CD4-positive, alpha-beta T cell (primary cell): Measurements from ENCODE around the gene TPSB2. TPM values are rescaled to one million over a fixed set of nuclear protein-coding genes. Genes with fewer than 3 reads are reported as not detected.

Source experiments
- ATAC-seq: fragments of 200-7000 bp; cut with Tn5 transposase; one replicate; pipeline ENCODE4 v1.10.0; 2022; ENCODE audit warnings: mild to moderate bottlenecking; ENCODE audit not compliant: poor library complexity
- CTCF ChIA-PET: fragments of 350-600 bp; sonication (Branson Sonifier 250); formaldehyde crosslinking; loops from one replicate; lab custom pipeline; 2021; ENCODE audit warnings: antibody characterized with exemption, inconsistent platforms; lab: Charles Lee
- POLR2A ChIA-PET: fragments of 350-600 bp; sonication (Branson Sonifier 250); formaldehyde crosslinking; loops from one replicate; lab custom pipeline; 2021; ENCODE audit warnings: antibody characterized with exemption, inconsistent platforms; lab: Charles Lee
- DNase-seq, 14 experiments: peaks; one replicate each; pipeline ENCODE4 v3.0.0-alpha.2; 2013 to 2020; ENCODE audit warnings: mixed read lengths in 2 of 14
- H3K27ac ChIP-seq, 2 donors: one replicate each; pipeline versions ENCODE4 v1.5.1 to v1.7.0; 2013; ENCODE audit warnings: low read length in 2 of 2, low read depth in 1 of 2, mild to moderate bottlenecking in 1 of 2
- H3K27me3 ChIP-seq, 2 experiments: 1 replicate in 1 of 2; 2 replicates in 1 of 2; pipeline versions ENCODE4 v1.6.1 to v1.7.0; 2013; ENCODE audit warnings: low read length in 2 of 2, control low read depth in 1 of 2, mild to moderate bottlenecking in 1 of 2, moderate library complexity in 1 of 2; ENCODE audit not compliant: insufficient read depth in 2 of 2, control insufficient read depth in 1 of 2
- H3K36me3 ChIP-seq: one replicate; pipeline ENCODE4 v1.6.1; 2013; ENCODE audit warnings: low read length, control low read depth; ENCODE audit not compliant: insufficient read depth
- H3K4me1 ChIP-seq: one replicate; pipeline ENCODE4 v1.6.1; 2013; ENCODE audit warnings: low read length, control low read depth; ENCODE audit not compliant: insufficient read depth
- H3K4me3 ChIP-seq: one replicate; pipeline ENCODE4 v1.5.1; 2013; ENCODE audit warnings: mild to moderate bottlenecking, low read length, moderate library complexity
- H3K9me3 ChIP-seq, 2 experiments: 1 replicate in 1 of 2; 2 replicates in 1 of 2; pipeline versions ENCODE4 v1.6.1 to v1.7.0; 2013; ENCODE audit warnings: low read length in 2 of 2, mild to moderate bottlenecking in 2 of 2, control low read depth in 1 of 2, moderate library complexity in 1 of 2; ENCODE audit not compliant: control insufficient read depth in 1 of 2, insufficient read depth in 1 of 2
- H3K27ac Mint-ChIP-seq: one replicate; pipeline ENCODE4 v1.8.0; 2020; ENCODE audit warnings: mixed read lengths
- H3K27me3 Mint-ChIP-seq: one replicate; pipeline ENCODE4 v1.8.0; 2021; ENCODE audit warnings: mixed read lengths
- H3K36me3 Mint-ChIP-seq: one replicate; pipeline ENCODE4 v1.8.0; 2021; ENCODE audit warnings: low read depth, mixed read lengths
- H3K4me1 Mint-ChIP-seq: one replicate; pipeline ENCODE4 v1.8.0; 2021; ENCODE audit warnings: low read depth, mixed read lengths
- H3K4me3 Mint-ChIP-seq: one replicate; pipeline ENCODE4 v1.8.0; 2020; ENCODE audit warnings: mild to moderate bottlenecking, mixed read lengths
- H3K9me3 Mint-ChIP-seq: one replicate; pipeline ENCODE4 v1.8.0; 2020; ENCODE audit warnings: mixed read lengths
- CTCF ChIP-seq: fragments of 200-600 bp; IDR thresholded peaks from one replicate; pipeline ENCODE4 v1.8.0; 2022; ENCODE audit warnings: antibody characterized with exemption, mild to moderate bottlenecking
- intact Hi-C, 2 experiments: fragments of 100-400 bp; cut with DNase I in 1 of 2; cut with micrococcal nuclease in 1 of 2; formaldehyde crosslinking; loops; one replicate each; pipeline versions ENCODE4 v1.15.1 to v1.9.0; 2023 to 2025; cut with DNase I, micrococcal nuclease
- total RNA-seq, 174 experiments: library from RNA in 2 of 174; stranded (reverse) in 2 of 174; gene quantifications; one replicate each; pipeline ENCODE4 v1.2.3 and lab custom pipeline; 2021 to 2026

TPSB2 gene
- total RNA-seq, 2 experiments from 2014 or later = not detected

GRCh38 chr16:1277617-1278282, 47.8 kb upstream of the TPSB2 start:
- H3K4me1 Mint-ChIP-seq = no peaks in the 10 kb centered on the region
- ChIA-PET CTCF (no interaction called here), POLR2A (no interaction called here)
- Histone ChIP-seq H3K4me1 (no peaks in the 10 kb centered on the region), H3K4me3 (no peak overlapping the region), H3K36me3 (no peaks in the 10 kb centered on the region), H3K27me3 (peaks cover 4 to 16% of the 10 kb centered on the region in 2 experiments), H3K27ac (no peak overlapping the region), H3K9me3 (peaks cover 0 to under 1% of the 10 kb centered on the region in 2 experiments)
- no peak for TF ChIP-seq CTCF
- H3K36me3 Mint-ChIP-seq = no peaks in the 10 kb centered on the region
- no peak overlapping the region for H3K4me3 Mint-ChIP-seq
- intact Hi-C loops = no loop called here
- H3K27me3 Mint-ChIP-seq = peaks cover 22% of the 10 kb centered on the region
- no peak for DNase-seq
- H3K27ac Mint-ChIP-seq = no peak overlapping the region
- ATAC-seq = no peak
- H3K9me3 Mint-ChIP-seq = no peaks in the 10 kb centered on the region

DNA sequence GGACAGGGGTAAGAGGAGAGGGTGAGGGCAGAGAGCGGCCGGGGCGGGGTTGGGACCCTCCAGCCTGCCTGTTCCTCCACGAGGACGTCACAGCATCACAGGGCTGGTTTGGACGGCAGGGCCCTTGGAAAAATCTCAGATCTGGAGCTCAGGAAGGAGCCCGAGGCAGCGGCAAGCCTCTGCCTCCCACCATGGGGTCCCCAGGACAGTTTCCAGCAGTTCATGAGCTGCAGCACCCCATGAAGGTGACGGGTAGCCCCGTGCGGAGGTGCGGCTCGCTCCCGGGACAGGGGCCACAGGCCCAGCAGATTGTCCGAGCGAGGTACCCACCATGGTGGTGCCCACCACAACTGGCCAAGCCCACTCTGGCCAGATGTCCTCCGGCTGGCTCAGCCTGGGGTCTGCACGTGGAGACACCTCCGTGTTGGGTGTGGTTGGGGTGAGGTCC, 47.2 kb upstream of the TPSB2 start:
- CTCF ChIA-PET = no interaction called here
- no peak overlapping the region for H3K27ac ChIP-seq

DNA sequence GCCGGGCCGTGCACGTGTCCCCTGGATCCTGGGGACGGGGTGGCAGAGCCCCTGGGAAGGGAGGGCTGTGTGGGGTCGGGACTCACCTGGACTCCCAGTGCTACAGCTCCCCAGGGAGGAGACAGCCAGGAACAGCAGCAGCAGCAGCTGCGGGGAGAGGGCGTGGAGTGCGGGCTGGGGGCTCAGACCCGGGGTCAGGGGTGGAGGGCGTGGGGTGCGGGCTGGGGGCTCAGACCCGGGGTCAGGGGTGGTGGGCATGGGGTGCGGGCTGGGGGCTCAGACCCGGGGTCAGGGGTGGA, 46.5 kb upstream of the TPSB2 start:
- peaks cover 9% of the 10 kb centered on the region for H3K4me1 ChIP-seq
- H3K36me3 Mint-ChIP-seq = no peaks in the 10 kb centered on the region
- POLR2A ChIA-PET = no interaction called here
- H3K4me3 ChIP-seq = no peak overlapping the region
- H3K36me3 ChIP-seq = no peaks in the 10 kb centered on the region
- no peaks in the 10 kb centered on the region for H3K9me3 Mint-ChIP-seq
- H3K9me3 ChIP-seq = peaks cover 0 to 9% of the 10 kb centered on the region in 2 experiments
- no peak overlapping the region for H3K27ac ChIP-seq
- H3K4me1 Mint-ChIP-seq = no peaks in the 10 kb centered on the region
- intact Hi-C loops = no loop called here
- H3K27me3 ChIP-seq = peaks cover 9 to 22% of the 10 kb centered on the region in 2 experiments
- DNase-seq (no peak), ATAC-seq (no peak)
- CTCF ChIA-PET = no interaction called here
- no peak overlapping the region for H3K4me3 Mint-ChIP-seq
- no peak overlapping the region for H3K27ac Mint-ChIP-seq
- peaks cover 24% of the 10 kb centered on the region for H3K27me3 Mint-ChIP-seq
- no peak for TF ChIP-seq CTCF

More for the DNA sequence above, 47.2 kb upstream of the TPSB2 start:
- H3K27ac Mint-ChIP-seq = no peak overlapping the region
- peaks cover 2% of the 10 kb centered on the region for H3K4me1 ChIP-seq
- H3K36me3 Mint-ChIP-seq = no peaks in the 10 kb centered on the region
- intact Hi-C loops = no loop called here
- no peaks in the 10 kb centered on the region for H3K4me1 Mint-ChIP-seq
- H3K4me3 ChIP-seq = no peak overlapping the region
- ATAC-seq (no peak), DNase-seq (no peak)
- no peaks in the 10 kb centered on the region for H3K9me3 Mint-ChIP-seq
- peaks cover 24% of the 10 kb centered on the region for H3K27me3 Mint-ChIP-seq
- POLR2A ChIA-PET = no interaction called here
- peaks cover 6 to 21% of the 10 kb centered on the region in 2 experiments for H3K27me3 ChIP-seq
- no peak overlapping the region for H3K4me3 Mint-ChIP-seq
- TF ChIP-seq CTCF = no peak
- H3K36me3 ChIP-seq = no peaks in the 10 kb centered on the region
- H3K9me3 ChIP-seq = peaks cover 0 to 6% of the 10 kb centered on the region in 2 experiments
